IMR-90 (cell line): ENCODE measurements around the gene DPYD.

ENCODE experiments used
- RAD21 ChIP-seq: IDR thresholded peaks from 2 replicates; pipeline ENCODE4 v1.6.1; 2012; ENCODE audit warnings: low read length, improper control_type of control experiment
- TF ChIP-seq, protein P1 (sequence below): fragments of 150-350 bp; IDR thresholded peaks from 2 replicates; pipeline ENCODE4 v1.6.1; 2016; ENCODE audit warnings: low read depth, mild to moderate bottlenecking, low read length, moderate library complexity, borderline replicate concordance
- TF ChIP-seq, protein P2 (sequence below): conservative IDR thresholded peaks from 2 replicates; pipeline ENCODE4 v1.5.1; 2012; ENCODE audit warnings: mild to moderate bottlenecking, low read depth, low read length, improper control_type of control experiment

DNA sequence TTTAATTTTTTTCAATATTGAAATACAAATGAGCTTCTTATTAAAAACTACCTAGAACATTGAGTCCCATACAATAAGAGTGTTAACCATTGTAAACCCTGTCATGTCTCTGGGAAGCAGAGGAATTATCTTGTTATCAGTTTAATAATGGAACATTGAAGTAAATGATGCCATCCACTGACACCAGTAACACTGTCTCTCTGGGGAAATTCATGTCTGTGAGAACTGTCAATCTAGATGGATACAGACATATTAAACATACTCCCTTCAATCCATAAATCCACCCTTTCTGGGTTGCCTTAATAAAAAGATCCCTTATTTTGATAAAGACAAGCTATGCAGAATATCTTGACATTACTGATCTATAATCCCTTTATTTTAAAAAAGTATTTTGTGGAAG is 503.2 kb downstream of the DPYD start:
- TF ChIP-seq, protein P1, sequence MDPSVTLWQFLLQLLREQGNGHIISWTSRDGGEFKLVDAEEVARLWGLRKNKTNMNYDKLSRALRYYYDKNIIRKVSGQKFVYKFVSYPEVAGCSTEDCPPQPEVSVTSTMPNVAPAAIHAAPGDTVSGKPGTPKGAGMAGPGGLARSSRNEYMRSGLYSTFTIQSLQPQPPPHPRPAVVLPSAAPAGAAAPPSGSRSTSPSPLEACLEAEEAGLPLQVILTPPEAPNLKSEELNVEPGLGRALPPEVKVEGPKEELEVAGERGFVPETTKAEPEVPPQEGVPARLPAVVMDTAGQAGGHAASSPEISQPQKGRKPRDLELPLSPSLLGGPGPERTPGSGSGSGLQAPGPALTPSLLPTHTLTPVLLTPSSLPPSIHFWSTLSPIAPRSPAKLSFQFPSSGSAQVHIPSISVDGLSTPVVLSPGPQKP, result no peak
- TF ChIP-seq, protein P2, sequence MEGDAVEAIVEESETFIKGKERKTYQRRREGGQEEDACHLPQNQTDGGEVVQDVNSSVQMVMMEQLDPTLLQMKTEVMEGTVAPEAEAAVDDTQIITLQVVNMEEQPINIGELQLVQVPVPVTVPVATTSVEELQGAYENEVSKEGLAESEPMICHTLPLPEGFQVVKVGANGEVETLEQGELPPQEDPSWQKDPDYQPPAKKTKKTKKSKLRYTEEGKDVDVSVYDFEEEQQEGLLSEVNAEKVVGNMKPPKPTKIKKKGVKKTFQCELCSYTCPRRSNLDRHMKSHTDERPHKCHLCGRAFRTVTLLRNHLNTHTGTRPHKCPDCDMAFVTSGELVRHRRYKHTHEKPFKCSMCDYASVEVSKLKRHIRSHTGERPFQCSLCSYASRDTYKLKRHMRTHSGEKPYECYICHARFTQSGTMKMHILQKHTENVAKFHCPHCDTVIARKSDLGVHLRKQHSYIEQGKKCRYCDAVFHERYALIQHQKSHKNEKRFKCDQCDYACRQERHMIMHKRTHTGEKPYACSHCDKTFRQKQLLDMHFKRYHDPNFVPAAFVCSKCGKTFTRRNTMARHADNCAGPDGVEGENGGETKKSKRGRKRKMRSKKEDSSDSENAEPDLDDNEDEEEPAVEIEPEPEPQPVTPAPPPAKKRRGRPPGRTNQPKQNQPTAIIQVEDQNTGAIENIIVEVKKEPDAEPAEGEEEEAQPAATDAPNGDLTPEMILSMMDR, result no peak
- TF ChIP-seq RAD21, result no peak
